Breast epithelium (tissue), 4 donors: Measurements from ENCODE around the gene TUNAR. TPM values are rescaled to one million over a fixed set of nuclear protein-coding genes. Genes with fewer than 3 reads are reported as not detected.

ENCODE experiments used
- DNase-seq, 2 donors: peaks; one replicate each; pipeline ENCODE4 v3.0.0-alpha.2; 2019; ENCODE audit warnings: low spot score in 2 of 2
- H3K27ac ChIP-seq, 2 donors: fragments of 200-600 bp; sonication (generic) in 1 of 2; one replicate each; pipeline ENCODE4 v1.5.1; 2016 to 2019; ENCODE audit warnings: mild to moderate bottlenecking in 1 of 2
- H3K27me3 ChIP-seq, 2 donors: fragments of 200-600 bp; sonication (generic) in 1 of 2; one replicate each; pipeline versions ENCODE4 v1.5.1 to v1.6.0; 2017 to 2019; ENCODE audit warnings: control low read depth in 1 of 2, mild to moderate bottlenecking in 1 of 2
- H3K36me3 ChIP-seq: fragments of 200-600 bp; one replicate; pipeline ENCODE4 v1.5.1; 2019
- H3K4me1 ChIP-seq, 2 donors: fragments of 200-600 bp; sonication (generic); one replicate each; pipeline ENCODE4 v1.5.1; 2016 to 2019; ENCODE audit warnings: control low read depth in 1 of 2
- H3K4me3 ChIP-seq, 3 donors: fragments of 200-600 bp; sonication (generic); 1 replicate in 2 of 3; 2 replicates in 1 of 3; pipeline ENCODE4 v1.5.1; 2016 to 2019; ENCODE audit warnings: mild to moderate bottlenecking in 3 of 3, moderate library complexity in 2 of 3
- H3K9me3 ChIP-seq, 2 donors: fragments of 200-600 bp; sonication (generic) in 1 of 2; one replicate each; pipeline ENCODE4 v1.5.1; 2016 to 2019; ENCODE audit warnings: control low read depth in 1 of 2
- CTCF ChIP-seq, 3 donors: fragments of 450-650 bp; IDR thresholded peaks; one replicate each; pipeline ENCODE4 v1.5.1; 2016 to 2017; ENCODE audit warnings: antibody characterized with exemption in 3 of 3, mild to moderate bottlenecking in 3 of 3, moderate library complexity in 3 of 3
- POLR2A ChIP-seq: fragments of 450-650 bp; IDR thresholded peaks from one replicate; pipeline ENCODE4 v1.6.1; 2016; ENCODE audit warnings: antibody characterized with exemption, mild to moderate bottlenecking, moderate library complexity
- POLR2AphosphoS5 ChIP-seq, 3 donors: sonication (generic); formaldehyde crosslinking; IDR thresholded peaks; one replicate each; pipeline ENCODE4 v1.6.1; 2017; ENCODE audit warnings: antibody characterized with exemption in 3 of 3
- intact Hi-C: fragments of 100-400 bp; cut with DNase I; formaldehyde crosslinking; loops from one replicate; pipeline ENCODE4 v1.15.1; 2023; ENCODE audit warnings: low total_unique reads
- total RNA-seq, 3 donors: library from RNA; depleted of rRNA; stranded (reverse); fragments of >200 nt; gene quantifications; one replicate each; pipeline ENCODE4 v1.1.0, GENCODE V29; 2016

The TUNAR gene
- total RNA-seq, 3 donors from 2014 or later: 0.15 TPM; not detected in 2

- DNase-seq: no peak
- Histone ChIP-seq H3K27me3 (peaks cover 0 to 60% of the 10 kb centered on the region in 2 donors), H3K4me3 (no peak overlapping the region), H3K4me1 (no peaks in the 10 kb centered on the region), H3K27ac (no peak overlapping the region), H3K9me3 (no peaks in the 10 kb centered on the region), H3K36me3 (no peaks in the 10 kb centered on the region)
- intact Hi-C loops: no loop called here
- no peak for TF ChIP-seq CTCF (IDR thresholded peaks at IDR 0.05)
- no peak for TF ChIP-seq POLR2A
- TF ChIP-seq POLR2AphosphoS5 (IDR thresholded peaks at IDR 0.05): no peak
These were observed 20.6 kb downstream of the TUNAR start for GRCh38 chr14:95897280-95897679.

- Histone ChIP-seq H3K4me1 (no peaks in the 10 kb centered on the region), H3K27me3 (peaks cover 0 to 47% of the 10 kb centered on the region in 2 donors), H3K4me3 (no peak overlapping the region), H3K27ac (no peak overlapping the region), H3K9me3 (no peaks in the 10 kb centered on the region), H3K36me3 (no peaks in the 10 kb centered on the region)
- intact Hi-C loops: no loop called here
- no peak for TF ChIP-seq POLR2AphosphoS5 (IDR thresholded peaks at IDR 0.05)
- TF ChIP-seq CTCF (IDR thresholded peaks at IDR 0.05): no peak
- no peak for TF ChIP-seq POLR2A
- DNase-seq: no peak
These were observed 24.4 kb downstream of the TUNAR start for GRCh38 chr14:95901054-95901453.

DNA sequence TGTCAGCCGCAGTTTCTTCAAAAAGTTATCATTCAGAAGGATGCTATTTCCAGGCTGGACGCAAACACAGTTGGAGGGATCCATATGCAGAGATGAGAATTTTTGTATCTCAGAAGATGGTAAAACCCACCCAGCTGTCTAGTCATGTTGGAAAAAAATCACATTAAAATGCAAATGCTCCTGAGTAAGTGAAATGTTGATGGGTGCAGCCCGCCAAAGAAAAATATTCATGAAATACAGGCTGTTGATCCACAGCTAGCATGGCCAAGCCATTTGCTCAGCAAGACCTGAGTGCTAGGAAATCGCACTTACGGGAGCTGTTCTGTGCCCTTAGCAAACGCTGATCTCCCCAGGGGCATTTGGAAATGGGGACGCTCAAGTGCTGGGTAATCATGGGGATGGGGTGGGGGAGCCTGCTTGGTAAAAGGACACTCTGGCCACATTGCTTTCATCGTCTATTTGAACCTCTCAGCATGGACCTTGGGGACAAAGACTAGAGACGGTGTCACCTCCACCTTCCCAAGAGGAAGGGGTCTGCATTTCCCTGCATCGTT is 25.7 kb downstream of the TUNAR start:
- Histone ChIP-seq H3K4me3 (no peak overlapping the region), H3K36me3 (no peaks in the 10 kb centered on the region), H3K27ac (no peak overlapping the region), H3K4me1 (no peaks in the 10 kb centered on the region), H3K27me3 (peaks cover 0 to 40% of the 10 kb centered on the region in 2 donors), H3K9me3 (no peaks in the 10 kb centered on the region)
- DNase-seq: no peak
- intact Hi-C loops: no loop called here
- TF ChIP-seq POLR2AphosphoS5 (IDR thresholded peaks at IDR 0.05) (no peak), POLR2A (no peak), CTCF (IDR thresholded peaks at IDR 0.05) (no peak)

GRCh38 chr14:95903165-95903564 is 26.5 kb downstream of the TUNAR start:
- intact Hi-C loops: no loop called here
- Histone ChIP-seq H3K27ac (no peak overlapping the region), H3K27me3 (peaks cover 0 to 40% of the 10 kb centered on the region in 2 donors), H3K4me1 (no peaks in the 10 kb centered on the region), H3K9me3 (no peaks in the 10 kb centered on the region), H3K4me3 (no peak overlapping the region), H3K36me3 (no peaks in the 10 kb centered on the region)
- DNase-seq: no peak
- no peak for TF ChIP-seq CTCF (IDR thresholded peaks at IDR 0.05)
- TF ChIP-seq POLR2A: no peak
- TF ChIP-seq POLR2AphosphoS5 (IDR thresholded peaks at IDR 0.05): no peak

DNA sequence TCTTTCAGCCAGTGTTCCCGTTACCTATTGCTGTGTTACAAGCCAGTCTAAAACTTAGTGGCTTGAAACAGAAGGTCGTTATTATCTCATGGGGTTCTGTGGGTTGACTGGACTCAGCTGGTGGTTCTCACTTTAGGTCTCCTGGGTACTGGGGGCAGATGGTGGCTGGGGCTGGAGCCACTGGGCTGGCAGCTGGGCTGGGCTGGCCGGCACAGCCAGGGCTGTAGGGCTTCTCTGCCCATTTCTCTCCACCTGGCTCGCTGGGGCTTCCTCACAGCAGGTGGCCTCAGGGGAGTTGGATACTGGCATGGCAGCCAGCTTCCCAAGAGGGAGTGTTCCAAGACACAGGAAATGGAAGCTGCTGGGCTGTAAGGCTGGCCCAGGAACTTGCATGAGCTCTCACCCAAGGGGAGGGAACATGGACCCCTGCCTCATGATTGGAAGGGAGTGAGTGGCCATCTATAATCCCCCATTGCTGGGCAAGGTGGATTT is 27.0 kb downstream of the TUNAR start:
- Histone ChIP-seq H3K9me3 (no peaks in the 10 kb centered on the region), H3K27me3 (peaks cover 0 to 40% of the 10 kb centered on the region in 2 donors), H3K4me1 (no peaks in the 10 kb centered on the region), H3K36me3 (no peaks in the 10 kb centered on the region), H3K27ac (no peak overlapping the region), H3K4me3 (no peak overlapping the region)
- DNase-seq: no peak
- intact Hi-C loops: no loop called here
- no peak for TF ChIP-seq POLR2A
- no peak for TF ChIP-seq POLR2AphosphoS5 (IDR thresholded peaks at IDR 0.05)
- TF ChIP-seq CTCF (IDR thresholded peaks at IDR 0.05): no peak
